Fibroblast of lung (primary cell): Measurements from ENCODE around the gene ATP8B2. TPM values are rescaled to one million over a fixed set of nuclear protein-coding genes. Genes with fewer than 3 reads are reported as not detected.
"Not testable (repeated sequence)": the region's sequence is repeated elsewhere in the genome, so short reads cannot be mapped to it uniquely, and the experiment has no call there.

ENCODE experiments used
- DNase-seq, 2 donors: peaks; one replicate each; pipeline versions ENCODE4 v3.0.0 to v3.0.0-alpha.2; 2010; ENCODE audit warnings: low read depth in 2 of 2
- H2AFZ ChIP-seq: 2 replicates; pipeline ENCODE4 v1.5.1; 2012; ENCODE audit warnings: low read length, control low read depth, inconsistent platforms
- H3K27ac ChIP-seq: 2 replicates; pipeline ENCODE4 v1.5.1; 2011; ENCODE audit warnings: low read length, control low read depth; ENCODE audit not compliant: insufficient read depth
- H3K27me3 ChIP-seq: 2 replicates; pipeline ENCODE4 v1.5.1; 2011; ENCODE audit warnings: mild to moderate bottlenecking, low read length; ENCODE audit not compliant: control insufficient read depth, insufficient read depth
- H3K36me3 ChIP-seq: 2 replicates; pipeline ENCODE4 v1.5.1; 2011; ENCODE audit warnings: low read length; ENCODE audit not compliant: control insufficient read depth, insufficient read depth
- H3K4me1 ChIP-seq: 2 replicates; pipeline ENCODE4 v1.5.1; 2011; ENCODE audit warnings: low read length; ENCODE audit not compliant: control insufficient read depth, insufficient read depth; ENCODE audit errors: extremely low read depth
- H3K4me2 ChIP-seq: 2 replicates; pipeline ENCODE4 v1.5.1; 2011; ENCODE audit warnings: low read length, control low read depth; ENCODE audit not compliant: insufficient read depth; ENCODE audit errors: extremely low read depth
- H3K4me3 ChIP-seq, 4 experiments: fragments of 200-600 bp in 1 of 4; sonication (generic) in 1 of 4; replicated peaks in 1 of 4; 2 replicates each; pipeline ENCODE4 v1.5.1; 2011 to 2016; ENCODE audit warnings: low read length in 4 of 4, low read depth in 3 of 4, mild to moderate bottlenecking in 3 of 4, control low read depth in 2 of 4, inconsistent platforms in 1 of 4, mixed read lengths in 1 of 4; ENCODE audit not compliant: insufficient read depth in 1 of 4; ENCODE audit errors: control extremely low read depth in 1 of 4
- H3K79me2 ChIP-seq: 2 replicates; pipeline ENCODE4 v1.5.1; 2012; ENCODE audit warnings: mild to moderate bottlenecking, low read length, inconsistent platforms; ENCODE audit not compliant: control insufficient read depth, insufficient read depth
- H3K9ac ChIP-seq: 2 replicates; pipeline ENCODE4 v1.5.1; 2011; ENCODE audit warnings: mild to moderate bottlenecking, low read length, control low read depth; ENCODE audit not compliant: insufficient read depth
- H3K9me3 ChIP-seq: 2 replicates; pipeline ENCODE4 v1.5.1; 2012; ENCODE audit warnings: low read depth, low read length; ENCODE audit not compliant: control insufficient read depth, insufficient read depth
- H4K20me1 ChIP-seq: 2 replicates; pipeline ENCODE4 v1.5.1; 2011; ENCODE audit warnings: low read length; ENCODE audit not compliant: control insufficient read depth, insufficient read depth; ENCODE audit errors: extremely low read depth
- EZH2 ChIP-seq: IDR thresholded peaks from 2 replicates; pipeline ENCODE4 v1.5.1; 2012; ENCODE audit warnings: low read length, control low read depth, mild to moderate bottlenecking; ENCODE audit errors: missing control alignments
- polyA minus RNA-seq: library from RNA; depleted of rRNA, polyadenylated mRNA; stranded (reverse); fragments of >200 nt; gene quantifications from 2 replicates; pipeline ENCODE4 v1.2.3, GENCODE V29; 2011; ENCODE audit warnings: low replicate concordance
- polyA plus RNA-seq, 2 donors: library from polyadenylated mRNA; depleted of rRNA in 1 of 2; stranded (reverse) in 1 of 2; unstranded in 1 of 2; fragments of >200 nt; gene quantifications; 2 replicates each; pipeline ENCODE4 v1.2.1, GENCODE V29; 2011 to 2012; ENCODE audit warnings: missing spikeins in 1 of 2
- total RNA-seq: library from RNA; depleted of rRNA; stranded (reverse); fragments of >200 nt; gene quantifications from 2 replicates; pipeline ENCODE4 v1.2.1, GENCODE V29; 2014
- TF ChIP-seq, protein P1 (sequence below), 2 donors: IDR thresholded peaks in 1 of 2; conservative IDR thresholded peaks in 1 of 2; 1 replicate in 1 of 2; 2 replicates in 1 of 2; pipeline ENCODE4 v1.5.1; 2011 to 2012; ENCODE audit warnings: low read length in 2 of 2, control low read depth in 1 of 2, inconsistent platforms in 1 of 2, low read depth in 1 of 2, mild to moderate bottlenecking in 1 of 2

Gene ATP8B2, protein sequence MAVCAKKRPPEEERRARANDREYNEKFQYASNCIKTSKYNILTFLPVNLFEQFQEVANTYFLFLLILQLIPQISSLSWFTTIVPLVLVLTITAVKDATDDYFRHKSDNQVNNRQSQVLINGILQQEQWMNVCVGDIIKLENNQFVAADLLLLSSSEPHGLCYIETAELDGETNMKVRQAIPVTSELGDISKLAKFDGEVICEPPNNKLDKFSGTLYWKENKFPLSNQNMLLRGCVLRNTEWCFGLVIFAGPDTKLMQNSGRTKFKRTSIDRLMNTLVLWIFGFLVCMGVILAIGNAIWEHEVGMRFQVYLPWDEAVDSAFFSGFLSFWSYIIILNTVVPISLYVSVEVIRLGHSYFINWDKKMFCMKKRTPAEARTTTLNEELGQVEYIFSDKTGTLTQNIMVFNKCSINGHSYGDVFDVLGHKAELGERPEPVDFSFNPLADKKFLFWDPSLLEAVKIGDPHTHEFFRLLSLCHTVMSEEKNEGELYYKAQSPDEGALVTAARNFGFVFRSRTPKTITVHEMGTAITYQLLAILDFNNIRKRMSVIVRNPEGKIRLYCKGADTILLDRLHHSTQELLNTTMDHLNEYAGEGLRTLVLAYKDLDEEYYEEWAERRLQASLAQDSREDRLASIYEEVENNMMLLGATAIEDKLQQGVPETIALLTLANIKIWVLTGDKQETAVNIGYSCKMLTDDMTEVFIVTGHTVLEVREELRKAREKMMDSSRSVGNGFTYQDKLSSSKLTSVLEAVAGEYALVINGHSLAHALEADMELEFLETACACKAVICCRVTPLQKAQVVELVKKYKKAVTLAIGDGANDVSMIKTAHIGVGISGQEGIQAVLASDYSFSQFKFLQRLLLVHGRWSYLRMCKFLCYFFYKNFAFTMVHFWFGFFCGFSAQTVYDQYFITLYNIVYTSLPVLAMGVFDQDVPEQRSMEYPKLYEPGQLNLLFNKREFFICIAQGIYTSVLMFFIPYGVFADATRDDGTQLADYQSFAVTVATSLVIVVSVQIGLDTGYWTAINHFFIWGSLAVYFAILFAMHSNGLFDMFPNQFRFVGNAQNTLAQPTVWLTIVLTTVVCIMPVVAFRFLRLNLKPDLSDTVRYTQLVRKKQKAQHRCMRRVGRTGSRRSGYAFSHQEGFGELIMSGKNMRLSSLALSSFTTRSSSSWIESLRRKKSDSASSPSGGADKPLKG
- total RNA-seq (177 and 205 TPM in 2 replicates), polyA plus RNA-seq (96.7 and 101 TPM in 2 replicates), polyA minus RNA-seq (171 and 175 TPM in 2 replicates)
- polyA plus RNA-seq (2012): 63.0 and 67.4 TPM in 2 replicates

DNA sequence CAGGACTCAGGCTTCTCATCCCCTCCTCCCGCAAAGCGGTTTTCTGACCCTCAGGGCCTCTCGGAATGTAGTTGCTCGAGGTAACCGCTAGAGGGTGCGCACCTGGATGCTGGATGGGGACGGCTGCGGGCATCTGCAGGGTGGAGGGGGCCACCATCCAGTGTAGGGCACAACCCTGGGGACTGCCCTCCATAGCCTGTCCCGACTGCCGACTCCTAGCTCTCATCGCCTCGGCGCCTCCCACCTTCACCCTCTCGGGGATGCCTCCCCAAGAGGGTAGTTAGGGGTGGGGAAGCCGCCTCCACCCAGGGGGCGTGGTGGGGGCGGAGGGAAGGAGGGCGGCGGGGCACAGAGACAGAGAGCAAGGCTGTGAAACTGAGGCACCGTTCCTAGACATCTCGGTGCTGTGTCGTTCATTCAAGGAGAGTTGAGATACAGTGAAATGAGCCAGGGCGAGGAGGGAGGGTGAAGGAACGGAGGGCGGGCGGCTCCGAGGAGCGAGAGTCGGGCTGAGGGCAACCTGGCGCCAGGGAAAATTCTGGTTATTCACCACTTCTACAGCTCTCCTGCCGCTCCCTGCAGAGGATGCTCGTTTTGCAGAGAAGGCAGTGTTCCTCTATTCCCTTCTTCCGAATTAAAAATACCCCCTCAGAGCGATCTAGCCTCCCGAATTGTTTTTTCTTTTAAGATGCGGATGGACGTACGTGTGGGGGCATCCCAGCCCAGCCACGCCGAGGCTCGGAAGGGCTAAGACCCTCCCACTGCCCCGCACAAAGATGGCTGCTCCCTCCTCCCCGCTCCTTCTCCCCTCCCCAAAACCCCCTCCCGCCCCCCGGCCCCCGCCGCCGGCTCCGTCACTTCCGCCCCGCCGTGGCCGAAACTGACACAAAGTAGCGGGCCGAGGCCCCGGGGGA, at the start of gene ATP8B2:
Gene ATP8B2, plus strand, starts transcription at position 857 of the 914 bp plus-strand sequence. CDS start 2,617 bp downstream, outside the sequence.
- peak within 1 kb of the TSS; percentile 84 for H3K4me2 ChIP-seq
- peak within 1 kb of the TSS; percentile 89 for H3K27ac ChIP-seq
- H3K4me1 ChIP-seq: peaks cover 26% of the 10 kb centered on the region
- H3K9me3 ChIP-seq: no peaks in the 10 kb centered on the region
- H3K9ac ChIP-seq: peak within 1 kb of the TSS; percentile 95
- H4K20me1 ChIP-seq: no peaks in the 10 kb centered on the region
- H2AFZ ChIP-seq: peak within 1 kb of the TSS; percentile 85
- peaks cover 5% of the 10 kb centered on the region for H3K36me3 ChIP-seq
- peak; percentile 61 to 72 for DNase-seq
- H3K4me3 ChIP-seq: peak within 1 kb of the TSS; percentile 70 to 100 (median 80)
- peaks cover 32% of the 10 kb centered on the region for H3K79me2 ChIP-seq
- TF ChIP-seq, protein P1, sequence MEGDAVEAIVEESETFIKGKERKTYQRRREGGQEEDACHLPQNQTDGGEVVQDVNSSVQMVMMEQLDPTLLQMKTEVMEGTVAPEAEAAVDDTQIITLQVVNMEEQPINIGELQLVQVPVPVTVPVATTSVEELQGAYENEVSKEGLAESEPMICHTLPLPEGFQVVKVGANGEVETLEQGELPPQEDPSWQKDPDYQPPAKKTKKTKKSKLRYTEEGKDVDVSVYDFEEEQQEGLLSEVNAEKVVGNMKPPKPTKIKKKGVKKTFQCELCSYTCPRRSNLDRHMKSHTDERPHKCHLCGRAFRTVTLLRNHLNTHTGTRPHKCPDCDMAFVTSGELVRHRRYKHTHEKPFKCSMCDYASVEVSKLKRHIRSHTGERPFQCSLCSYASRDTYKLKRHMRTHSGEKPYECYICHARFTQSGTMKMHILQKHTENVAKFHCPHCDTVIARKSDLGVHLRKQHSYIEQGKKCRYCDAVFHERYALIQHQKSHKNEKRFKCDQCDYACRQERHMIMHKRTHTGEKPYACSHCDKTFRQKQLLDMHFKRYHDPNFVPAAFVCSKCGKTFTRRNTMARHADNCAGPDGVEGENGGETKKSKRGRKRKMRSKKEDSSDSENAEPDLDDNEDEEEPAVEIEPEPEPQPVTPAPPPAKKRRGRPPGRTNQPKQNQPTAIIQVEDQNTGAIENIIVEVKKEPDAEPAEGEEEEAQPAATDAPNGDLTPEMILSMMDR (conservative IDR thresholded peaks at IDR 0.05 in 1 of 2, IDR thresholded peaks at IDR 0.05 in 1 of 2; ENCODE audit: low read depth in 1 of 2, low read length in 2 of 2): peak; percentile 86 to 89
- no peak for TF ChIP-seq EZH2
- peaks cover 7% of the 10 kb centered on the region for H3K27me3 ChIP-seq

DNA sequence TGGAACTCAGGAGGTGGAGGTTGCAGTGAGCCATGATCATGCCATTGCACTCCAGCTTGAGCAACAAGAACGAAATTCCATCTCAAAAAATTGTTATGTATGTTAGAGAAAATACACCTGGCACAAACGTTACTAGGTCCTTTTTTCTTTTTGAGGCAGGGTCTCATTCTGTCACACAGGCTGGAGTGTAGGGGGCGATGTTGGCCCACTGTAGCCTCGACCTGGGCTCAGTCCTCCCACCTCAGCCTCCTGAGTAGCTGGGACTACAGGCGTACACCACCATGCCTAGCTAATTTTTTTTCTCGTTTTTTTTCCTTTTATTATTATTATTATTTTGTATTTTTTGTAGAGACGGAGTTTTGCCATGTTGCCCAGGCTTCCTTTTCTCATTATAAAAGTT, 48.5 kb upstream of the ATP8B2 start:
- Histone ChIP-seq H3K4me1 (peaks cover 4% of the 10 kb centered on the region), H3K27ac (no peak overlapping the region), H2AFZ (no peak overlapping the region), H3K9ac (no peak overlapping the region), H3K4me2 (no peak overlapping the region), H3K4me3 (no peak overlapping the region), H3K9me3 (no peaks in the 10 kb centered on the region), H3K36me3 (no peaks in the 10 kb centered on the region), H3K27me3 (no peaks in the 10 kb centered on the region), H4K20me1 (no peaks in the 10 kb centered on the region), H3K79me2 (peaks cover 11% of the 10 kb centered on the region)
- TF ChIP-seq EZH2: no peak
- TF ChIP-seq, protein P1 (conservative IDR thresholded peaks at IDR 0.05 in 1 of 2, IDR thresholded peaks at IDR 0.05 in 1 of 2; ENCODE audit: low read depth in 1 of 2, low read length in 2 of 2): peak in 1 of 2 donors; percentile 31
- no peak for DNase-seq

DNA sequence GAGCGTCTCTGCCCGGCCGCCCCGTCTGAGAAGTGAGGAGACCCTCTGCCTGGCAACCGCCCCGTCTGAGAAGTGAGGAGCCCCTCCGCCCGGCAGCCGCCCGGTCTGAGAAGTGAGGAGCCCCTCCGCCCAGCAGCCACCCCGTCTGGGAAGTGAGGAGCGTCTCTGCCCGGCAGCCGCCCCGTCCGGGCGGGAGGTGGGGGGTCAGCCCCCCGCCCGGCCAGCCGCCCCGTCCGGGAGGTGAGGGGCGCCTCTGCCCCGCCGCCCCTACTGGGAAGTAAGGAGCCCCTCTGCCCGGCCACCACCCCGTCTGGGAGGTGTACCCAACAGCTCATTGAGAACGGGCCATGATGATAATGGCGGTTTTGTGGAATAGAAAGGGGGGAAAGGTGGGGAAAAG, 37.7 kb upstream of the ATP8B2 start:
- H3K4me2 ChIP-seq, H3K9me3 ChIP-seq, H3K27me3 ChIP-seq, H3K36me3 ChIP-seq, H2AFZ ChIP-seq, H3K27ac ChIP-seq, DNase-seq, H4K20me1 ChIP-seq, H3K4me3 ChIP-seq, H3K79me2 ChIP-seq, H3K4me1 ChIP-seq, H3K9ac ChIP-seq: not testable (repeated sequence)
